H9 (cell line): ENCODE data around the gene CLDN12. TPM values are rescaled to one million over a fixed set of nuclear protein-coding genes. Genes with fewer than 3 reads are reported as not detected.

ENCODE experiments used
- total RNA-seq: library from RNA; stranded (reverse); gene quantifications from 2 replicates; pipeline ENCODE4 v1.2.1, GENCODE V29; 2021

The CLDN12 gene
- total RNA-seq, 1 experiment from 2014 or later = 40.1 TPM

Other genes with a start within 250 kb of the CLDN12 start
- gene STEAP1, start 249.0 kb upstream of the CLDN12 start, total RNA-seq = 3.7 and 4.1 TPM in 2 replicates
- 6.6 and 6.7 TPM in 2 replicates for gene STEAP2, start 191.7 kb upstream of the CLDN12 start, total RNA-seq
- gene CFAP69, start 158.3 kb upstream of the CLDN12 start, total RNA-seq = 2.5 and 2.9 TPM in 2 replicates
- gene FAM237B, start 82.2 kb upstream of the CLDN12 start, total RNA-seq = not detected in 2 replicates
- 20.3 and 23.3 TPM in 2 replicates for gene GTPBP10, start 56.7 kb upstream of the CLDN12 start, total RNA-seq
- gene PTTG1IP2, start 66.2 kb downstream of the CLDN12 start, total RNA-seq = not detected in 2 replicates
- gene CDK14, start 192.9 kb downstream of the CLDN12 start, total RNA-seq = 23.9 and 24.9 TPM in 2 replicates